Activated CD4-positive, alpha-beta T cell treated with anti-CD3 and anti-CD28 coated beads, Interleukin-2, amount 10 ng/mL, durations not matched to agents 24 days and 14 days (primary cell): ENCODE results near the gene TEKTIP1. TPM values are rescaled to one million over a fixed set of nuclear protein-coding genes. Genes with fewer than 3 reads are reported as not detected.
"Not testable (repeated sequence)": the region's sequence is repeated elsewhere in the genome, so short reads cannot be mapped to it uniquely, and the experiment has no call there.

ENCODE experiments used
- DNase-seq: peaks from one replicate; pipeline ENCODE4 v3.0.0; 2022
- H3K27ac Mint-ChIP-seq: one replicate; pipeline ENCODE4 v1.8.0; 2022; ENCODE audit warnings: mild to moderate bottlenecking, mixed read lengths
- H3K27me3 Mint-ChIP-seq: one replicate; pipeline ENCODE4 v1.8.0; 2022; ENCODE audit warnings: mixed read lengths
- H3K36me3 Mint-ChIP-seq: one replicate; pipeline ENCODE4 v1.8.0; 2022; ENCODE audit warnings: low read depth, mild to moderate bottlenecking, mixed read lengths
- H3K4me1 Mint-ChIP-seq: one replicate; pipeline ENCODE4 v1.8.0; 2021; ENCODE audit warnings: mixed read lengths
- H3K4me3 Mint-ChIP-seq: one replicate; pipeline ENCODE4 v1.8.0; 2022; ENCODE audit warnings: mild to moderate bottlenecking, moderate library complexity, mixed read lengths
- H3K9me3 Mint-ChIP-seq: one replicate; pipeline ENCODE4 v1.8.0; 2021; ENCODE audit warnings: mixed read lengths
- intact Hi-C: fragments of 100-400 bp; cut with micrococcal nuclease; formaldehyde crosslinking; loops from one replicate; pipeline ENCODE4 v1.15.1; 2023
- total RNA-seq: library from RNA; stranded (reverse); gene quantifications from 2 replicates; pipeline ENCODE4 v1.2.3, GENCODE V29; 2022

TEKTIP1 gene
- total RNA-seq, 1 donor from 2014 or later: 1.4 TPM

GRCh38 chr19:3503036-3503572 is 35.9 kb upstream of the TEKTIP1 start:
- intact Hi-C loops: no loop called here
- Mint-ChIP-seq H3K4me1 (peaks cover 31% of the 10 kb centered on the region), H3K4me3 (no peak overlapping the region), H3K27ac (no peak overlapping the region), H3K36me3 (peaks cover 14% of the 10 kb centered on the region), H3K9me3 (peaks cover 6% of the 10 kb centered on the region), H3K27me3 (peaks cover 4% of the 10 kb centered on the region)
- no peak for DNase-seq

- Mint-ChIP-seq H3K27me3 (peaks cover 4% of the 10 kb centered on the region), H3K9me3 (peaks cover 6% of the 10 kb centered on the region), H3K4me1 (peaks cover 34% of the 10 kb centered on the region), H3K4me3 (peak overlapping the region; percentile 97), H3K36me3 (peaks cover 15% of the 10 kb centered on the region), H3K27ac (peak overlapping the region; percentile 69)
- intact Hi-C loops: no loop called here
- DNase-seq: no peak
Observed at GRCh38 chr19:3504735-3505134, 34.2 kb upstream of the TEKTIP1 start.

GRCh38 chr19:3505598-3506383 is 33.2 kb upstream of the TEKTIP1 start, which contains the start of gene FZR1:
Gene FZR1, plus strand, starts transcription at chr19:3506311. Its CDS starts 16,679 bp downstream, at chr19:3522990.
- Mint-ChIP-seq H3K36me3 (peaks cover 16% of the 10 kb centered on the region), H3K9me3 (peaks cover 2% of the 10 kb centered on the region), H3K27ac (peak within 1 kb of the TSS; percentile 91), H3K4me1 (peaks cover 32% of the 10 kb centered on the region), H3K4me3 (peak within 1 kb of the TSS; percentile 97), H3K27me3 (peaks cover under 1% of the 10 kb centered on the region)
- intact Hi-C loops: loop anchor here (1.0 kb wide), 1 partner anchor 122 kb away; no protein-coding TSS in a partner anchor
- peak; percentile 100 for DNase-seq

GRCh38 chr19:3506384-3507340 is 32.3 kb upstream of the TEKTIP1 start:
- peak overlapping the region; percentile 97 for H3K4me3 Mint-ChIP-seq
- intact Hi-C loops: loop anchor here (1.0 kb wide), 1 partner anchor 121 kb away; no protein-coding TSS in a partner anchor
- H3K27me3 Mint-ChIP-seq: no peaks in the 10 kb centered on the region
- H3K9me3 Mint-ChIP-seq: no peaks in the 10 kb centered on the region
- peak overlapping the region; percentile 90 for H3K27ac Mint-ChIP-seq
- H3K36me3 Mint-ChIP-seq: peaks cover 16% of the 10 kb centered on the region
- H3K4me1 Mint-ChIP-seq: peaks cover 29% of the 10 kb centered on the region
- peak; percentile 83 for DNase-seq

- intact Hi-C loops: no loop called here
- peak; percentile 82 for DNase-seq
- H3K4me3 Mint-ChIP-seq: peak overlapping the region; percentile 97
- H3K9me3 Mint-ChIP-seq: no peaks in the 10 kb centered on the region
- no peaks in the 10 kb centered on the region for H3K27me3 Mint-ChIP-seq
- peaks cover 16% of the 10 kb centered on the region for H3K36me3 Mint-ChIP-seq
- peaks cover 29% of the 10 kb centered on the region for H3K4me1 Mint-ChIP-seq
- H3K27ac Mint-ChIP-seq: peak overlapping the region; percentile 90
Observed at GRCh38 chr19:3507371-3508120, 31.4 kb upstream of the TEKTIP1 start.

GRCh38 chr19:3508121-3508661 is 30.8 kb upstream of the TEKTIP1 start:
- Mint-ChIP-seq H3K36me3 (peaks cover 16% of the 10 kb centered on the region), H3K27ac (peak overlapping the region; percentile 58), H3K4me3 (peak overlapping the region; percentile 40), H3K4me1 (peaks cover 29% of the 10 kb centered on the region)
- intact Hi-C loops, DNase-seq, H3K9me3 Mint-ChIP-seq, H3K27me3 Mint-ChIP-seq: not testable (repeated sequence)

- H3K27me3 Mint-ChIP-seq: no peaks in the 10 kb centered on the region
- no peaks in the 10 kb centered on the region for H3K9me3 Mint-ChIP-seq
- intact Hi-C loops: no loop called here
- H3K36me3 Mint-ChIP-seq: peaks cover 16% of the 10 kb centered on the region
- peak overlapping the region; percentile 34 for H3K4me3 Mint-ChIP-seq
- H3K4me1 Mint-ChIP-seq: peaks cover 29% of the 10 kb centered on the region
- H3K27ac Mint-ChIP-seq: peak overlapping the region; percentile 58
- DNase-seq: no peak
Observed at GRCh38 chr19:3508771-3509535, 30.0 kb upstream of the TEKTIP1 start.

- Mint-ChIP-seq H3K27me3 (no peaks in the 10 kb centered on the region), H3K4me1 (peaks cover 28% of the 10 kb centered on the region), H3K4me3 (peak overlapping the region; percentile 34), H3K27ac (peak overlapping the region; percentile 51), H3K36me3 (peaks cover 16% of the 10 kb centered on the region), H3K9me3 (no peaks in the 10 kb centered on the region)
- intact Hi-C loops: no loop called here
- DNase-seq: no peak
Observed at GRCh38 chr19:3509566-3509989, 29.4 kb upstream of the TEKTIP1 start.

- peaks cover 16% of the 10 kb centered on the region for H3K36me3 Mint-ChIP-seq
- H3K4me3 Mint-ChIP-seq: no peak overlapping the region
- H3K27ac Mint-ChIP-seq: no peak overlapping the region
- no peaks in the 10 kb centered on the region for H3K9me3 Mint-ChIP-seq
- H3K27me3 Mint-ChIP-seq: no peaks in the 10 kb centered on the region
- H3K4me1 Mint-ChIP-seq: peaks cover 23% of the 10 kb centered on the region
- intact Hi-C loops: no loop called here
- no peak for DNase-seq
Observed at GRCh38 chr19:3510727-3511126, 28.2 kb upstream of the TEKTIP1 start.

- H3K9me3 Mint-ChIP-seq: no peaks in the 10 kb centered on the region
- H3K4me3 Mint-ChIP-seq: no peak overlapping the region
- no peak overlapping the region for H3K27ac Mint-ChIP-seq
- peaks cover 16% of the 10 kb centered on the region for H3K36me3 Mint-ChIP-seq
- no peak for DNase-seq
- no peaks in the 10 kb centered on the region for H3K27me3 Mint-ChIP-seq
- intact Hi-C loops: no loop called here
- peaks cover 23% of the 10 kb centered on the region for H3K4me1 Mint-ChIP-seq
Observed at GRCh38 chr19:3511506-3512251, 27.3 kb upstream of the TEKTIP1 start.

GRCh38 chr19:3512562-3513228 is 26.3 kb upstream of the TEKTIP1 start:
- DNase-seq: no peak
- Mint-ChIP-seq H3K36me3 (peaks cover 10% of the 10 kb centered on the region), H3K9me3 (no peaks in the 10 kb centered on the region), H3K27ac (no peak overlapping the region), H3K4me1 (peaks cover 20% of the 10 kb centered on the region), H3K4me3 (no peak overlapping the region), H3K27me3 (no peaks in the 10 kb centered on the region)
- intact Hi-C loops: no loop called here
